ENCODE measurements around the gene CES5A.

CES5A gene

DNA sequence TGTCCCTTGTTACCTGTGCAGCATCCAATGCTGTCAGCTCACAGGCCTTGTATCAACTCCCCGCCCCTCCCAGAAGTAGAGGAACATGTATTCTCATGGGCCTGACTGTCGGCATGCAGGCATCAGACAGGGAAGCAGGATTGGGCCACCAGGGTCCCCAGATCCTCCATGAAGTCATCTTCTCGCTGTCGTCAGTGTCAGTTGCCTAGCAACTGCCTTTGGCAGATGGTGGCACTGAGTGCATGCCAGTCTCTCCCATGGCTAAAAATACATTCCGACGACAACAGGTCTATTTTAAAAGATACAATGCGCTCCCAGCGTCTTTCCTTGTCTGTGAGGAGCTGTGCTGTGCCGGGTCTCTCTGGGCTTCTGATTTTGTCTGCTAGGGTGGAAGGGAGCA is 36.8 kb upstream of the CES5A start:
- no peak overlapping the region for H3K4me3 ChIP-seq (ENCODE audit: low read depth, low read length)
- TF ChIP-seq, protein P1, sequence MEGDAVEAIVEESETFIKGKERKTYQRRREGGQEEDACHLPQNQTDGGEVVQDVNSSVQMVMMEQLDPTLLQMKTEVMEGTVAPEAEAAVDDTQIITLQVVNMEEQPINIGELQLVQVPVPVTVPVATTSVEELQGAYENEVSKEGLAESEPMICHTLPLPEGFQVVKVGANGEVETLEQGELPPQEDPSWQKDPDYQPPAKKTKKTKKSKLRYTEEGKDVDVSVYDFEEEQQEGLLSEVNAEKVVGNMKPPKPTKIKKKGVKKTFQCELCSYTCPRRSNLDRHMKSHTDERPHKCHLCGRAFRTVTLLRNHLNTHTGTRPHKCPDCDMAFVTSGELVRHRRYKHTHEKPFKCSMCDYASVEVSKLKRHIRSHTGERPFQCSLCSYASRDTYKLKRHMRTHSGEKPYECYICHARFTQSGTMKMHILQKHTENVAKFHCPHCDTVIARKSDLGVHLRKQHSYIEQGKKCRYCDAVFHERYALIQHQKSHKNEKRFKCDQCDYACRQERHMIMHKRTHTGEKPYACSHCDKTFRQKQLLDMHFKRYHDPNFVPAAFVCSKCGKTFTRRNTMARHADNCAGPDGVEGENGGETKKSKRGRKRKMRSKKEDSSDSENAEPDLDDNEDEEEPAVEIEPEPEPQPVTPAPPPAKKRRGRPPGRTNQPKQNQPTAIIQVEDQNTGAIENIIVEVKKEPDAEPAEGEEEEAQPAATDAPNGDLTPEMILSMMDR (IDR thresholded peaks at IDR 0.05; ENCODE audit: control insufficient read depth, extremely low read depth, insufficient read depth) = no peak
- DNase-seq (ENCODE audit: low read depth) = no peak

DNA sequence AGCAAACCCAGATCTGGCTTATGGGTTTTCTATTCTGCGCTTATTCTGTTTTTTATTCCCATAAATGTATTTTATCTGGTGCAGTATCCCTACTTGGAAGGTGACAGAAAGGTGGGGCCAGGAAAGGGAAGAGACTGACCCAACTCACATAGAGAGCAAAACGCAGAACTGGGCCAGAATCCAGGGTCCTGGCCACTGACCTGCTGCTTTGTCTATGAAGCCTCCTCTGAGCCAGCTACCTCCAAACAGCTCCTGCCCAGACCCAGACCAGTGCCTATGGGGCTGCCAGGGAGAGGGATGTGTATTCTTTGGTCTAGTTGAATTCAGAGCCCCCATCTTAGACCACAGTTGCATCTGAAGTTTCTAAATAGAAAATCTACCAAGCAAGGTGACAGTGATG is 36.4 kb upstream of the CES5A start:
- TF ChIP-seq, protein P1 (IDR thresholded peaks at IDR 0.05; ENCODE audit: control insufficient read depth, extremely low read depth, insufficient read depth) = no peak
- no peak for DNase-seq (ENCODE audit: low read depth)
- H3K4me3 ChIP-seq (ENCODE audit: low read depth, low read length) = no peak overlapping the region

DNA sequence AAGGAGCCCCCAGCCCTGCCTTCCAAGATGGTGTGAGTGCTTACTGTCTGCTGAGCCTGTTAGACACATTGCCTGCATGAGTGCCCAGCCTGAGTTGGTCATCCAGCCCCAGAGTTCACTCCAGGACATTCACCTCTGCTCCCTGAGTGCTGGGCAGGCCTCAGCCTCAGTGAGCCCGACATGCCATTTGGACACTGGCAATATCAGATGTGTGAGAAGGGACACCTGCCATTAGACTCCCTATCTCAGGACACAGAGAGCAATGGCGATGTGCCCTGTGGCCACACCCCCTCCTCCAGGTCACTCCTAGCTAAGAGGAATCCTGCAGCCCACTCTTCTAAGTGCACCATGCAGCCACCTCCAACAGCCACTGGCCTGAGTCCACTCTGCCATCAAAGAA is 34.7 kb upstream of the CES5A start:
- DNase-seq (ENCODE audit: low read depth) = no peak
- no peak overlapping the region for H3K4me3 ChIP-seq (ENCODE audit: low read depth, low read length)
- TF ChIP-seq, protein P1 (IDR thresholded peaks at IDR 0.05; ENCODE audit: control insufficient read depth, extremely low read depth, insufficient read depth) = no peak

DNA sequence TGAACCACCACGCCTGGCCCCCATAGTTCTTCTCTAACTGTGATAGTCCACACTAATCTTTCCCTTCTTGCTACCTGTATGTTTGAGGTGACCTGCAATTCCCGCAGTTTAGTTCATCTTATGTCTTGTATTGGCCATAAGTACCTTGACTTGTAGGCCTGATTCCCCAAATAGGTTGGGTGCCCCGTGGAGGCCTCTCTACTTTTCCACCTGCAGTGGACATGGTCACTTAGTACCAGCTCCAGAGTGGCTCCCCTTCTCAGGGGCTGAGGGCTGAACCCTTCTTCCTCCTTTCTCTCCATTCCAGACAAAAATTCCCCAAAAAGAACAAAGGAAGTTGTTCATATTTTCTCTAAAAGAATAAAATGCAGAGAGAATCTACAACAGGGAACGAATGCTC is 33.5 kb upstream of the CES5A start:
- H3K4me3 ChIP-seq (ENCODE audit: low read depth, low read length) = no peak overlapping the region
- TF ChIP-seq, protein P1 (IDR thresholded peaks at IDR 0.05; ENCODE audit: control insufficient read depth, extremely low read depth, insufficient read depth) = no peak
- DNase-seq (ENCODE audit: low read depth) = no peak

DNA sequence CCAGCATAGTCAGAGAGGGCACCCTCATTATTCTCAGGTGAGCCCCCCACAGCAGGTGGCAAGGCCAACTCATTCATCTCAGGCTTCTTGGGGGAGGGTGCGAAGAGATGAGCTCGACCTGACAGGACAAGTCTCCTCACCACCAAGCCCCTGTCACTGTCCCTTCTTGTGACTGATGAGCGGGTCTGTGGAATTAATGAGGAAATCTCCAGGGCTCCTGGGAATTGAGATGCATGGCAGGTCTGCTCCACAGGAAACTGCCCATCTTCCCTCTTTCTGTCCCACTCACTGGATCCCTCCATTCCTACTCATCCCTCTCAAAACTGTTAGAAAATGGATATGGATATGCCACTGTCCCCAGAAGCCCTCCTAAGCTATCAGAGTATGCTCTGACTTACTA is 32.5 kb upstream of the CES5A start:
- TF ChIP-seq, protein P1 (IDR thresholded peaks at IDR 0.05; ENCODE audit: control insufficient read depth, extremely low read depth, insufficient read depth) = no peak
- H3K4me3 ChIP-seq (ENCODE audit: low read depth, low read length) = no peak overlapping the region
- DNase-seq (ENCODE audit: low read depth) = no peak

DNA sequence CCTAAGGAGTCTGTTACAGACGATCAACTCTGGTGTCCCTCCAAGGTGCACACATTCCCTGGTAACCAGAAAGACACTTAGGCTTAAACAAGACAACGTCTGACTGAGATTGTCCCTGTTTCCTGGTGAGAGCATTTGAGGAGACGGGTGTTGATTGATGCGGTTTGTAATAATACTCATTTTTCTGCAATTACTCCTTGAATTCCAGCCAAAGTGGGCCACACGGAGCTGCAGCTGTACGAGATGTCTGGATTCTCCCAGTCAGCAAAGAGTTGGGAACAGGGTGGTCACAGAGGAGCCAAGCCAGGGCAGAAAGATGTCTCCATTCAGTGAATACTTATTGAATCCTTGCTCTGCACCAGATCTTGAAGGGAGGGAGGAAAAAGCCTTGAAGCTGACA is 30.9 kb upstream of the CES5A start:
- DNase-seq (ENCODE audit: low read depth) = no peak
- H3K4me3 ChIP-seq (ENCODE audit: low read depth, low read length) = no peak overlapping the region
- TF ChIP-seq, protein P1 (IDR thresholded peaks at IDR 0.05; ENCODE audit: control insufficient read depth, extremely low read depth, insufficient read depth) = no peak

DNA sequence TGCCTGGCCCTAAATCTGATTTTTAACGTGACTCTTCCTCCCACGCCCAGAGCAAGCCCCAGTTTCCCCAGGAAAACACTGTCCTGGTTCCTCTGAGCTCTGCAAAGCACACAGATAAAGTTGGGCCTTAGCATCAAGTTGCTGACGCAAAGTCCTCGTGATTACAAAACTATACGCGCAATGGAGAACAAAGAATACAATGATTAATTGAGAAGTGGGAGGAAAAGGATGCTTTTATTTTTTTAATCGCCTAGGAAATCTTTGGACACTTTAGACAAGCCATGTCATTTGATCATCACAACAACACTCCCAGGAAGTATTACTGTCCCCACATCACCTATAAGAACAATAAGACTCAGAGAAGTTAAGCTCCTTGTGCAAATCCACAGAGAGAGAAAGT is 30.5 kb upstream of the CES5A start:
- TF ChIP-seq, protein P1 (IDR thresholded peaks at IDR 0.05; ENCODE audit: control insufficient read depth, extremely low read depth, insufficient read depth) = no peak
- DNase-seq (ENCODE audit: low read depth) = no peak
- no peak overlapping the region for H3K4me3 ChIP-seq (ENCODE audit: low read depth, low read length)

Measured in LNCaP clone FGC (cell line).